ENCODE data around the gene GIN1.
"Not testable (repeated sequence)": the region's sequence is repeated elsewhere in the genome, so short reads cannot be mapped to it uniquely, and the experiment has no call there.

The GIN1 gene

GRCh38 chr5:103108086-103108485 lies 11.9 kb downstream of the GIN1 start:
- no peak for DNase-seq

DNA sequence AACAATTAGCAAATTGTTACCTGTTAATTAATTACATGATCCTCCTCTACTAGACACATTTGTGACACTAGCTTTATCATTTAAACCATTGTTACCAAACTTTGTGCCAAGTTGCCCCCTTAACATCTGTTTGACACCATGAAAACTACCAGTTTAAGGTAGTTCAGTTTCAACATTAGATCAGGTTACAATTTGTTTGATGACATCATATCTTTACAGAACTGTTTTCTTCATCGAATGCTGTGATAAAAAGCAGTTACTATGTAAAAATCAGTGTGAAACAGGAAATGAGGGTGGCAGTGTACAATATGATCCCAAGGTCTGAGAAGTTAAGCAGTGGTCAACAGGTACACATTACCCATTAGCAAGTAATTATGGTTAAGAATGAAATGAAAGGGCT lies 17.7 kb downstream of the GIN1 start:
- no peak for DNase-seq

GRCh38 chr5:103101079-103101750 lies 18.7 kb downstream of the GIN1 start:
- DNase-seq, result no peak

DNA sequence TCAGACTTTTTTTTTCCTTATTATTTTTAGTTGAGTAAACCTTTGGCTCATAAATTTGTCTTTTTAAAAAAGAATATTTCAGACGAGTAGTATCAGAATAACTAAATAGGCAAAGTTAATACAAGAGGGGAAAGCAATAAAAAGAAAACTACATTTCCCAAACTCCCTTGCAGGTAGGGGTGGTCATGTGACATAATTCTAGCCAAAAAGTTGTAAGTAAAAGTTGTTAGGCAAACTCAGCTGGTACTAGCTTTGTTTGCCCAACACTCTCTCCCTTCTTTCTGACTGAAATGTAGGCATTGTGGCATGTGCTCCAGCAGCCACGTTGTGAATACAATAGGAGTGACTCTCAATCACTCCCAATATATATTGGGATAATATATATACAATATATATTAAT lies 20.9 kb downstream of the GIN1 start:
- no peak for DNase-seq

DNA sequence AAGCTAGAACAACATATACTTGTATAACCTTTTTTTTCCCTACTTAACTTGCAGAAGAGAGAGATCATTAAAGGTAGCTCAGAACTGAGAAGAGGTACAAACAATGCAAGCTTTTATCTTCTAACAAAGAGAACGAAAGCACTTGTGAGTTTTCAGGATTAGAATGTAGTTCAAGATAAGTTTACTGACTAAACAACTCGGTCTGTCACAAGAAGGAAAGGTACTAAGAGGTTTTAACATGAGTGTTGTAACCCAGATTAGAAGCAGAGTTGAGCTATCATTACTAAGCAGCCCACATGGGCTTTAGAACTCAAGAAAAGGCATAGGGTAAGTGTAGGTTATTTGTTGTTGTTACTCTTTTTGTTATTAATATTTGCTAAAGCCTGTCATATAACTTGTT lies 25.2 kb downstream of the GIN1 start:
- DNase-seq, result no peak

DNA sequence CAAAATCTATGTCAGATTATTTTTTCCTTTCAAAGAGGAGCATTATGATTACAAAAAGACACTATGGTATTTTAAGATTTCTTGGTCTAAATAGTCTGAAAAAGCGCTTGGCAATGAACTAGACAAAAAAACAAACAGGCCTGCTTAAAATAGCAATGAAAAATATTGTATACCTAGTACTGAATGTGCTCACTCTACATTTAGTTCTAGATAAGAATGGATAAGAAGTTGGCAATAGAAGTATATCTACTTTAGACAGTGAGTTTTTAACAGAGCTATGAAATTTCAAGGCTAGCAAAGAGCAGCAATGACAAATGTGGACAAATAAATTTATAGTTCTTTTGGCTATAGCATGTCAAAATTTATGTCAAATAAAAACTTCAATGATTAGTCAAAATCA lies 26.2 kb downstream of the GIN1 start:
- DNase-seq, result no peak

DNA sequence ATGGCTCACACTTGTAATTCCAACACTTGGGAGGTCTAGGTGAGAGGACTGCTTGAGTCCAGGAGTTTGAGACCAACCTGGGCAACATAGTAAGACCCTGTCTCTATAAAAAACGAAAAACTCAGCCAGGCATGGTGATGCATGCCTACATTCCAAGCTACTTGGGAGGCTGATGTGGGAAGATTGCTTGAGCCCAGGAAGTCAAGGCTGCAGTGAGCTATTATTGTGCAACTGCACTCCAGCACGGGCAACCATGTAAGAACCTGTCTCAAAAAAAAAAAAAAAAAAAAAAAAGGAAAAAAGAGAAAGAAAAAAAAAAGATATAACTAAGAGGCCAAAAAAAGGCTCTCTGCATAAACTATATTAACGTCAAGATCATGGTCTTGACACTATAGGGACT lies 27.3 kb downstream of the GIN1 start:
- no peak for DNase-seq

GRCh38 chr5:103090791-103091190 lies 29.1 kb downstream of the GIN1 start:
- no peak for DNase-seq

GRCh38 chr5:103089272-103089671 lies 30.7 kb downstream of the GIN1 start:
- DNase-seq, result no peak

- DNase-seq, result no peak
These were observed 33.4 kb downstream of the GIN1 start for GRCh38 chr5:103086547-103086946.

DNA sequence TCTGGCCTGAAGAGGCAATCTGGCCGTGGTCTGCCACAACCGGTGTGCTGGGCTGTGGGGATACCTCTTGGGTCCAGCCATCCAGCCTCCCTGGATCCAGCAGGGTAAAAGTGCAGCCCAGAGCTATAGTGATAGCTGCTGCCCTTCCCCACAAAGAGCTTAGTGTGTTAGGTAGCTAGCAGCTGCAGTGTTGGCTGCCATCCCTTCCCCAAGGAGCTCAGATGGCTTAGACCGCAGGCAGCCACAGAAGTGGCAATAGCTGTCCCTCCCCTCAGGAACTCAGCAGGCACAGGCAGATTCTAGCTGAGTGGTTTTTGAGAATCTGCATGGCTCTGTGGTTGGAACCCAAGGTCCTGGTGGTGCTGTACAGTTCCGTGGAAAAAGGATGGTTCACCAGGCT lies 40.1 kb downstream of the GIN1 start:
- DNase-seq, result no peak

GRCh38 chr5:103075442-103075841 lies 44.5 kb downstream of the GIN1 start:
- DNase-seq, result no peak

DNA sequence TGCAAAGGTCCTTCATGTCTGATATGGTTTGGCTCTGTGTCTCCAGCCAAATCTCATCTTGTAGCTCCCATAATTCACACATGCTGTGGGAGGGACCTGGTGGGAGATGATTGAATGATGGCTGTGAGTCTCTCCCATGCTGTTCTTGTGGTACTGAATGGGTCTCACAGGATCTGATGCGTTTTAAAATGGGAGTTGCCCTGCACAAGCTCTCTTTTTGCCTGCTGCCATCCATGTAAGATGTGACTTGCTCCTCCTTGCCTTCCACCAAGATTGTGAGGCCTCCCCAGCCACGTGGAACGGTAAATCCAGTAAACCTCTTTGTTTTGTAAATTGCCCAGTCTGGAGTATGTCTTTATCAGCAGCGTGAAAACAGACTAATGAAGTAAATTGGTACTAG lies 46.4 kb downstream of the GIN1 start:
- DNase-seq, result not testable (repeated sequence)

- DNase-seq, result no peak
These were observed 53.6 kb downstream of the GIN1 start for GRCh38 chr5:103066326-103066725.

DNA sequence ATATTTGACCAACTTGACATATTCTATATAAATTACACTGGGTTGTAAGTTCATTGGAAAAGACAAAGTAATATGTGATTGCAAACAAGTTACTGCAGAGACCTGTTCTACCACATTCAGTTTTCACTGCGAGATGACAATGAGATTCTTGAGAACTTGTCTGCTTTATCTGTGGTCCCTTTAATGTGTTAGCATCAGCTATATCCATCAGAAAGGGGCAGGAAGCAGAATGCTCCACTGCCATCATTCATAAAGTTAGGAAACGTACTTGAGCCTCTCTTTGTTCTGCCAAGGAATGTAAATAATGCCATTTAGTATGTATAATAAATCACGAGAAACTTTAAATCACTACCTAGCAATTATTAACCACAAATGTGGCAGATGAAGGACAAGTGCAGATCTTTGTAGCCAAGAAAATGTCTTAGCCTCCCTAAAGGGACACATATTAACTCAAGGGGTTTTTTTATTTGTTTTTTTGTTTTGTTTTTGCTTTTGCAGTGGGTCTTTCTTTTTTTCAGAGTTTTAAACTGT lies 59.4 kb downstream of the GIN1 start:
- DNase-seq, result no peak

GRCh38 chr5:103059525-103059924 lies 60.4 kb downstream of the GIN1 start:
- DNase-seq, result no peak

DNA sequence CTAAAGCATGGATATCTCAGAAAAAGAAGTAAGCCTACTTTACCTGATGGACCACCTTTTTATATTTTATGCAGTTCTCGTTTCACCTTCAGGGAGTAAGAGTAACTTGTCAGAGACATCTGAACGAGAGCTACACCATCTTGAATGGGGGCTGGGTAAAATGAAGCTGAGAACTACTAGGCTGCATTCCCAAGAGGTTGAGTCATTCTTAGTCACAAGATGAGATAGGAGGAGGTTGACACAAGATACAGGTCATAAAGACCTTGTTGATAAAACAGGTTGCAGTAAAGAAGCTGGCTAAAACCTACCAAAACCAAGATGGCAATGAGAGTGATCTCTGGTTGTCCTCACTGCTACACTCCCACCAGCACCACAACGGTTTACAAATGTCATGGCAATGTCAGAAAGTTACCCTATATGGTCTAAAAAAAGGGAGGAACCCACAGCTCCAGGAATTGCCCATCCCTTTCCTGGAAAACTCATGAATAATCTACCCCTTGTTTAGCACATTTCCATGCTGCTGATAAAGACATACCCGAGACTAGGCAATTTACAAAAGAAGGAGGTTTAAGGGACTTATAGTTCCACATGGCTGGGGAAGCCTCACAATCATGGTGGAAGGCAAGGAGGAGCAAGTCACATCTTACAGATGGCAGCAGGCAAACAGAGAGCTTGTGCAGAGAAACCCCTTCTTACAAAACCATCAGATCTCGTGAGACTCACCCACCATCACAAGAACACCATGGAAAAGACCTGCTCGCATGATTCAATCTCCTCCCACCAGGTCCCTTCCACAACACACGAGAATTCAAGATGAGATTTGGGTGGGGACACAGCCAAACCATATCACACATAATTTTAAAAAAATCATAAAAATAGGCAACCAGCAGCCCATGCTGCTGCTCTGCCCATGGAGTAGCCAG lies 62.5 kb downstream of the GIN1 start:
- DNase-seq, result no peak

DNA sequence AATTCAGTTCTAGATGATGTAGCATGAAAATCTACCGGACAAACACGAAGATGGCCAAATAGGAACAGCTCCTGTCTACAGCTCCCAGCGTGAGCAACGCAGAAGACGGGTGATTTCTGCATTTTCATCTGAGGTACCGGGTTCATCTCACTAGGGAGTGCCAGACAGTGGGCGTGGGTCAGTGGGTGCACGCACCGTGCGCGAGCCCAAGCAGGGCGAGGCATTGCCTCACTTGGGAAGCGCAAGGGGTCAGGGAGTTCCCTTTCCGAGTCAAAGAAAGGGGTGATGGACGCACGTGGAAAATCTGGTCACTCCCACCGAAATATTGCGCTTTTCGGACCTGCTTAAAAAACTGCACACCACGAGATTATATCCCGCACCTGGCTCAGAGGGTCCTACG lies 73.2 kb downstream of the GIN1 start:
- not testable (repeated sequence) for DNase-seq

DNA sequence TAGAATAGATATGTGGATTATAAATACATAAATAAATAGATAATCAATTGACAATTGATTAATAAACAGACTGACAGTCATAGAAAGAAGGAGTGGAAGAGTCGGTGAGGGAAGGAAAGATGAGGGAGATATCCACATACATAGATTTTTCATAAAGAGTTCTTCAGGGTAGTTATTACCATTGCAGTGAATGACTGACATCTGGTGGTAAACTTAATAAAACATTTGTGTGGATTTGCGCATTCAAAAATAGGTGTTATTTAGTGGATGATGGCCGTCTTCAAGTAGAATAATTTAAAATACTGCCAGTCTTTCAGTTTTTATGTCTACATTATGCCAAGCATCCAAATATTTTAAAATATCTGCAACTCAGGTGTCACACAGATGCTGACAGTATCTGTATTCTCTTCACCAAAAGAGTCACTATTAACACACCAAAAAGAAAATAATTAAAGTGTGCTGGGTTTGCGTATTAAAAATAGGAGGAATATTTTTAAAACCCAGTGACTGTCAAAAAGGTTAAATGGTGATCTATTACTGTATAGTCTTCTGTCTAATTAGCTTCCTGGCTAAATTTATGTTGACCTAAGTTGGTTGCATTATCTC lies 78.8 kb downstream of the GIN1 start:
- DNase-seq, result no peak

GRCh38 chr5:103037673-103038455 lies 82.1 kb downstream of the GIN1 start:
- DNase-seq, result no peak

- no peak for DNase-seq
These were observed 83.3 kb downstream of the GIN1 start for GRCh38 chr5:103036601-103037000.
